NB4 (cell line): ENCODE measurements around the gene CCDC87.

ENCODE experiments used
- CTCF ChIP-seq: IDR thresholded peaks from one replicate; pipeline ENCODE4 v1.5.1; 2012; ENCODE audit warnings: low read depth, low read length
- POLR2A ChIP-seq: IDR thresholded peaks from 2 replicates; pipeline ENCODE4 v1.6.1; 2011; ENCODE audit warnings: mild to moderate bottlenecking; ENCODE audit not compliant: insufficient read length; ENCODE audit errors: extremely low read depth

DNA sequence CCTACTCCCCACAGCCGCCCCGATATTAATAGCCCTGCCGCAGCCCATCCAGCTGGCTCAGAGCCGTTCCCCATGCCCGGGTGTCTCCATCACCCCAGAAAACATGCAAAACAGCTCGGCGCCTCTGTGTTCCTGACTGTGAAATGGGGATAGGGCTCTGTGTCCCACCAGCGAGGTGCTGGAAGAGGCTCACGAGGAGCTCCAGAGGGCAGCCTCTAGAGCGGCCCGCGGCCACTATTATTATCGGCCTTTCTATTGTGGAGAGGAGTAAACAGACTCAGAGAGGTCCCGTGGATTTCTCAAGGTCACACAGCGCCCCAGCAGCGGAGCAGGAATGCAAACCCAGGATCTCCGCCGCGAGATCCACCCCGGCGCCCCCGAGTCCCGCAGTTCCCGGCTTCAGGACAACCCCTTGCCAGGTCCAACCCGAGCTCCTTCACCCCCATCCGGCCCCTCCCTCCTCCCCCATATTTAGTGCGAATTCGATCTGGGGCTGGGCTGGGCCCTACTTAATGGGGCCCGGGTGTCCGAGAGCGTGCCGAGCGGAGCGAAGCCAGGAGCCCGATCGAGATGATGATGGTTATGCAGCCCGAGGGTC lies 46.4 kb downstream of the CCDC87 start, which contains the start of gene ACTN3:
- no peak for TF ChIP-seq CTCF
- no peak for TF ChIP-seq POLR2A
